ENCODE results near the gene ITGA5. TPM values are rescaled to one million over a fixed set of nuclear protein-coding genes. Genes with fewer than 3 reads are reported as not detected.

The ITGA5 gene
- total RNA-seq, 1 experiment from 2014 or later, result 12.2 TPM

- no peak overlapping the region for H3K23ac ChIP-seq (ENCODE audit: insufficient read length, low read depth, low read length)
- no peak overlapping the region for H3K4ac ChIP-seq (ENCODE audit: low read depth, low read length)
- H3K9me3 Mint-ChIP-seq, result no peaks in the 10 kb centered on the region
- no peak overlapping the region for H2AK5ac ChIP-seq (ENCODE audit: insufficient read length, low read length)
- H3K27ac ChIP-seq (ENCODE audit: insufficient read length, low read depth, low read length), result no peak overlapping the region
- no peak overlapping the region for H3T11ph ChIP-seq (ENCODE audit: low read length)
- H3K23me2 ChIP-seq (ENCODE audit: insufficient read length, low read depth, low read length, poor library complexity, severe bottlenecking), result peaks cover 23% of the 10 kb centered on the region
- no peak overlapping the region for H3K18ac ChIP-seq (ENCODE audit: insufficient read length, low read depth, low read length)
- H3K56ac ChIP-seq (ENCODE audit: insufficient read length, low read depth, low read length), result no peak overlapping the region
- H2AFZ ChIP-seq (ENCODE audit: low read length), result no peak overlapping the region
- H2BK20ac ChIP-seq (ENCODE audit: low read depth, low read length, poor library complexity, severe bottlenecking), result no peak overlapping the region
- H4K5ac ChIP-seq (ENCODE audit: insufficient read length, low read depth, low read length), result no peak overlapping the region
- H3K79me2 ChIP-seq (ENCODE audit: insufficient read depth, low read length), result no peaks in the 10 kb centered on the region; the same call in 1 of the 2 replicates
- H3K9ac ChIP-seq (ENCODE audit: extremely low read depth, insufficient read length, low read length), result no peak overlapping the region
- no peak overlapping the region for H2BK120ac ChIP-seq (ENCODE audit: low read depth, low read length, poor library complexity, severe bottlenecking)
- H3K14ac ChIP-seq (ENCODE audit: insufficient read depth, low read length), result no peak overlapping the region
- no peaks in the 10 kb centered on the region for H3K9me3 ChIP-seq (ENCODE audit: control insufficient read depth, low read depth, low read length)
- no peaks in the 10 kb centered on the region for H4K20me1 ChIP-seq (ENCODE audit: control insufficient read depth, insufficient read depth, insufficient read length)
- peak overlapping the region in 2 of 3 experiments; percentile 76 to 85; a peak in 3 of 7 replicates for H3K27ac Mint-ChIP-seq
- no peak overlapping the region for H2BK15ac ChIP-seq (ENCODE audit: low read depth, low read length)
- peaks cover 31% of the 10 kb centered on the region for H3K4me1 ChIP-seq (ENCODE audit: insufficient read depth, low read length)
- no peak overlapping the region for H4K91ac ChIP-seq (ENCODE audit: insufficient read length, low read depth, low read length)
- no peaks in the 10 kb centered on the region for H3K79me1 ChIP-seq (ENCODE audit: insufficient read depth, low read depth, low read length, poor library complexity, severe bottlenecking)
- no peak overlapping the region for H2BK5ac ChIP-seq (ENCODE audit: insufficient read length, low read length)
- peaks cover 2 to 14% (median 7%) of the 10 kb centered on the region in 3 experiments; a peak in 6 of 7 replicates for H3K36me3 Mint-ChIP-seq (ENCODE audit: insufficient read depth in 1 of 3, low read depth in 3 of 3)
- H3K4me3 Mint-ChIP-seq, result peak overlapping the region in 1 of 2 experiments; percentile 3; a peak in 2 of 5 replicates
- no peak for DNase-seq
- H3K4me2 ChIP-seq (ENCODE audit: insufficient read depth, insufficient read length, low read length), result no peak overlapping the region
- H3K4me1 Mint-ChIP-seq, result peaks cover 64 to 68% of the 10 kb centered on the region in 2 experiments
- peaks cover 2% of the 10 kb centered on the region for H3K27me3 Mint-ChIP-seq (ENCODE audit: low read depth)
- no peak for TF ChIP-seq CTCF (conservative IDR thresholded peaks at IDR 0.05)
- WGBS (ENCODE audit: extremely low coverage, insufficient read length, low lambda C conversion rate), result no CpG with 5 or more reads among the region's 3 CpGs
- no peak overlapping the region for H4K8ac ChIP-seq (replicated peaks; ENCODE audit: insufficient read length, low read depth, low read length)
- no peak overlapping the region for H2BK12ac ChIP-seq (ENCODE audit: insufficient read length, low read depth, low read length)
- no peaks in the 10 kb centered on the region for H3K27me3 ChIP-seq (ENCODE audit: insufficient read depth, low read length)
Measured at GRCh38 chr12:54386403-54387113, 32.5 kb downstream of the ITGA5 start.
